Measurements from ENCODE around the gene ATP6V0D1.
"Not testable (repeated sequence)": the region's sequence is repeated elsewhere in the genome, so short reads cannot be mapped to it uniquely, and the experiment has no call there.

The ATP6V0D1 gene

GRCh38 chr16:67504031-67505021 lies 23.4 kb upstream of the ATP6V0D1 start:
- DNase-seq (ENCODE audit: low spot score), result no peak

DNA sequence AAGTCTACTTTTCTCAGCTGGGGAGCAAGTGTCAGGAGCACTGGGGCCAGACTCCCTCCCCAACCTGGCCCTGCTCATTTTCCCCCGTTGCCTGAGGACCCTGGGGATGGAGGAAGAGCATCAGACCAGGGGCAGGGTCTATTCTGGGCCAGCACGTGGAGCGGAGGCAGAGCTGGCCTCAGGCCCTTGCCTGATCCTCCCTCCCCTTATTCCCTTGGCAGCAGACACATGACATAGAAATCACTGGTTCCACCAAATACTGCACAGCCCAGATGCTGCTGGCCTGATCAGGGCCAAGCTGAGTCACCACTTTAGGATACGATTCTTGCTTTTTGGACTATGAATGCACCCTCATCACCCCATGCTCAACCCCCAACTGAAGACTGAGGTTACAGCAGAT lies 18.1 kb upstream of the ATP6V0D1 start:
- DNase-seq (ENCODE audit: low spot score), result no peak

- DNase-seq (ENCODE audit: low spot score), result no peak
Observed at GRCh38 chr16:67490335-67491096, 9.6 kb upstream of the ATP6V0D1 start.

DNA sequence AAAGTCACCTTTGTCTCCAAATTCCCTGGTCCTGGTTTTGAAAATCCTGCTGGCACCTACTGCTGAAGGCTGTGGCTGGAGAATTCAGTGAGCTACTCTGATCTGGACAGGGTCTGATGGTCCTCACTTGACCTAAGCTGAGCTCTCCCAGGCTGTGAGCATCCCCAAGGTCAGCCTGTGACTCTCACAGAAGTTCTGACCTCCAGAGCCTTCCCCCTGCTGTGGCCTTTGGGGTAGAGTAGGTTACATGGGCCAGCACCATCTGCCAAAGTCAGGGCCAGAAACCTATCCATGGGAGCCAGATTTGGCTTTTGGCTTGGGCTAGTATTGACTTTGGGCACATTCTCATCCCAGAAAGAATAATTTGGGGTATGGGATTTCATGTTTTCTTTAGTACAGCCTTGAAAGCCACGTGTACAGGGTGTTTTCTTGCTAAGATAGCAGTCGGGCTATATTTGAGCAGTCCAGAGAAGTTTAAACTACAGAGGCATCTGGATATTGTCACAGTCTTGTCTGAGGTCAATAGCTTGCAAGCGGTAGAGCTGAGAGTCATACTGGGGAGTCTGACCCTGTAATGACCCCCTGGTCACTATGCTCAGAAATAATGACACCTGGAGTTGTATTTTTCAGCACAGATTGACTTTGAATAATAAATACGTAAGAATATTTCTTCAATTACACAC lies 8.6 kb upstream of the ATP6V0D1 start:
- DNase-seq (ENCODE audit: low spot score), result no peak

DNA sequence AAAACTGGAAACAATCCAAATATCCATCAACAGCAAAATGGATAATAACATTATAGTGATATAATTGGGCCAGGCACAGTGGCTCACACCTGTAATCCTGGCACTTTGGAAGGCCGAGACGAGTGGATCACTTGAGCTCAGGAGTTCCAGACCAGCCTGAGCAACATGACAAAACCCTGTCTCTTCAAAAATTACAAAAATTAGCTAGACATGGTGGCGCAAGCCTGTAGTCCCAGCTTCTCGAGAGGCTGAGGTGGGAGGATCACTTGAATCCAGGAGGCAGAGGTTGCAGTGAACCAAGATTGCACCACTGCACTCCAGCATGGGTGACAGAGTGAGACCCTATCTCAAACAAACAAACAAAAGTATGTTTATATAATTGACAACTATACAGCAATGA lies 6.6 kb upstream of the ATP6V0D1 start:
- DNase-seq (ENCODE audit: low spot score), result not testable (repeated sequence)

- DNase-seq (ENCODE audit: low spot score), result no peak
Observed at GRCh38 chr16:67486805-67487204, 5.8 kb upstream of the ATP6V0D1 start.

DNA sequence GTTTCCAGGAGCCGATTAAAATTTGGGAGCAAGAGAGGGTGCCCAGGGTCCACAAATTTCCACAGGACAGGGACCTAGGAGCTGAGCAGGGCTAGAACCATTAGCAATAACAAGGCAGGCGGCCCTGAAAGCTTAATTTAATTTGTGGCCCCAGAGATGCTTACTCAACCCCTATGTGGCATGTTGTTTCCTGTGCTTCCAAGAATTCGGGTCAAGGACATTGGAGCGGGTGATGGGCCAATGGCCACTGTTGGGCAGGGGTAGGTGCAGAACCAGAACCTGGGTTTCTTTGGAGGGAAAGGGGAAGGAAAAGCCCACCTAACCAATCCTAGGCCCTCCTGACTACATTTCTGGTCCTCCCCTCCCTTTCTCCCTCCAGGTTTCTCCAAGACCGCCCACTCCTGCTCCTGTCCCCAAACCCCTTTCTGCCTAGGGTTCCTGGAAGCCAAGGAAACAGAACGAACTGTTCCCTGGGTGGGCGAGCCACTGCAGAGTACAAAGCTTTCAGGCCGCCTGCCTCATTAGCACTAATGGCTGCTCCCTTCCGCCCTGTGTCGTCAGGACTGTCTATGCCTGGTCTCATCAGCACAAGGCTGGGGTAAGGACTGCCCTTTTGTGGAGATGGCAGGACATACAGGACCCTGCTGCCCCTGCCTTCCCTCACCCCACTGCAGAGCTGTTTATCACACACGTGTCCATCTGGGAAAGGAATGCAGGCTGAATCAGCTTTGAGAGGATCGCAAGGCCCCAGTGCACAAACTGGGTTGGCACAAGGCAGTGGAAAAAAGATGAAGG lies 3.0 kb upstream of the ATP6V0D1 start:
- no peak for DNase-seq (ENCODE audit: low spot score)

- no peak for DNase-seq (ENCODE audit: low spot score)
Observed at GRCh38 chr16:67483150-67483549, 2.2 kb upstream of the ATP6V0D1 start, which contains the start of gene AGRP. TSS of gene AGRP (minus strand) at chr16:67483547. CDS start at chr16:67483398, 149 bp downstream.

GRCh38 chr16:67482233-67482924 lies 1.4 kb upstream of the ATP6V0D1 start:
- DNase-seq (ENCODE audit: low spot score), result no peak

DNA sequence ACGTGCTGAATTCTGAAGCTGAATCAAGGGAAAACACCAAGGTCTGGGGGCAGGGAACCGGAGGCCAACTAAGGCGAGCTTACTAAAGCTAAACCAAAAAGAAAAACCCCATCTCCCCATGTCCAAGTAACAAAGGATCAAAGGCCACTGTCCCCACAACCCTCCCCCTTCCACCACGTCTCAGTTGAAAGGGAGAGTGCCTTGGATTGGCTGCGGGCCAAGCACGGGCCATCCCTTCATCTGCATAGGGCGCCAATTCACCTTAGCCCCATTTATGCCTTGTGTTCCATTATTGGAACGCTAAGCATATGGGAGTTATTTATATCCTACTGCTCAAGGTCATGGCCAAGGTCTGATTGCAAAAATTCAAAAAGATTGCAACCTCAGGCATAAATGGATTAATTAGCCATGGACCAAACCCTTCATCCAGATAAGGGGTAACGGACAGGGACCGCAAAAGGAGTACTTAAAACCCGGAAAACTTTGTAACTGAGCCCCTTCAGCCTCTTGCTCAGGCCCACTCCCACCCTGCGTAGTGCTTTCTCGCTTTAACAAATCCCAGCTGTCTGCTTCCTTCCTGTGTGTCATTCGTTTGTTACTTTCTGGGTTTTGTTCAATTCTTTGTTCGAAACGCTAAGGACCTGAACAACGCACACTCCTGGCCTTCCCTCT lies 740 bp upstream of the ATP6V0D1 start:
- DNase-seq (ENCODE audit: low spot score), result peak; percentile 56

DNA sequence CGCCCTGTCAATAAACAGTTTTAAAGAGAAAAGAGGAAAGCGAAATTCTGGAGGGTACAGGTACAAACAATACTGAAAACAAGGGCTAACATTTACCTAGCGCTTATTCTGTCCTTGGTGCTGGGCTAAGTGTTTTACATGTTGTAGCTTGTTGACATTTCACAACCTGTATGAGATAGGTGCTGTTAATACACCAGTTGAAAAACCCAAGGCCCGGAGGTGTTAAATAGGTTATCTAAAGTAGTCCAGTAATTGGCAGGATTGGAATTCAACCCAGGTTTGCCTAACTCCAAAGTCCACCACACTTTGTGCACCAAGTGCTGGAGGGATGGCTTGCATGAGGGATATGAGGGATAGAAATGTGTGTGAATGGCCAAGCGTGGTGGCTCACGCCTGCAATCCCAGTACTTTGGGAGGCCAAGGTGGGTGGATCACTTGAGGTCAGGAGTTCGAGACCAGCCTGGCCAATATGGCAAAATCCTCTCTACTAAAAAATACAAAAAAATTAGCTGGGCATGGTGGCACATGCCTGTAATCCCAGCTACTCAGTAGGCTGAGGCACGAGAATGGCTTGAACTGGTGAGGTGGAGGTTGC lies 2.9 kb downstream of the ATP6V0D1 start:
- DNase-seq (ENCODE audit: low spot score), result no peak

GRCh38 chr16:67474551-67475455 lies 6.2 kb downstream of the ATP6V0D1 start:
- DNase-seq (ENCODE audit: low spot score), result peak; percentile 60

GRCh38 chr16:67471758-67472384 lies 9.1 kb downstream of the ATP6V0D1 start:
- DNase-seq (ENCODE audit: low spot score), result no peak

DNA sequence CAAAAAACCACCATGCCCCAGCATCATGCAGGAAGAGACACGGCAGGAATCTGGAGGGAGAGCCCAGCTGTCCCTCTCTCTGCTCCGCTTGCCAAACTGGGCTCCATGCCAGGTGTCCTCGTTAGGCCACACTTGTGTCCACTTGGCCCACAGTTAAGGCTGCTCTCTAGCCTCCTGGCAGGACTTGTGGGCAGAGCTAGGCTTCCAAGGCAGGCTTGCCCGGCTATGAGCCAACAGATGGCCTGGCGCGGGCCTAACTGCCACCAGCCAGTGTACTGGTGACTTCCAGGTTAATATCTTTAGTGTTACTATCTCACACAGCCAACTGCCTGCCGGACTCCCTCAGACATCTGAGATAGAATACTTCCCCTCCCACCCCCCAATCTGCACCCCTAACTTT lies 10.6 kb downstream of the ATP6V0D1 start:
- DNase-seq (ENCODE audit: low spot score), result peak; percentile 52

DNA sequence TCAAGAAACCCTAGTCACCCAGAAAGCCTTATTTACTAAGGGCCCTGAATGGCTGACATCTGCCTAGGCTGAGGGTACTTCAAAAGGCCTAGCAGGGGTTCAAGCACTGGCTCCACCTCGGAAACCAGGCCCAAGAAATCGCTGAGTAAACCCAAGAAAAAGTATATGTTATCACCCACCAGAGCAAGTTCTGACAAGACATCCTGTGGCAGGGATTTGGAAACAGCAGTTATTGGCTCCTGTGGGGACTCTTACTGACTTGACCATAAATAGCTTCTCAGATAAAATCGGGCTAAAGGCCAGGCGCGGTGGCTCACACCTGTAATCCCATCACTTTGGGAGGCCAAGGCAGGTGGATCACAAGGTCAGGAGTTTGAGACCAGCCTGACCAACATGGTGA lies 12.2 kb downstream of the ATP6V0D1 start:
- DNase-seq (ENCODE audit: low spot score), result no peak

GRCh38 chr16:67466581-67466980 lies 14.4 kb downstream of the ATP6V0D1 start:
- no peak for DNase-seq (ENCODE audit: low spot score)

DNA sequence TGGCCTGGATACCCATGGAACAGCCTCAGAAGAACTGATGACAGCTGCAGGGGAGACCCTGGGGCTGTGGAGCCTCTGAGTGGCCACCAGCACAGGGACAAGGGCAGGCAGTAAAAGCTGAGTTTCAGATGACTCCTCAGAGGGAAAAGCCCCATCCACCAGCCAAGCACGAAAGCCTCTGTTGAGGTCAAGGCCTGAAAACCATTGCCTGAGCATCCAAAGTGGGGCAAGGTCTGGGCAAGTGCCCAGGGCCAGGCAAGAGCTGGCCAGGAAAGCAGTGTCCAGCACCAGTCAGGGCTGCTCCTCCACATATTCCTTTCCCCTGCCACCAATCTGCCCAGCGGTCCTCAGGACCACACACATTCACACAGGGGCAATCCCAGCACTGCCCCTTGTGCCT lies 16.4 kb downstream of the ATP6V0D1 start:
- no peak for DNase-seq (ENCODE audit: low spot score)

DNA sequence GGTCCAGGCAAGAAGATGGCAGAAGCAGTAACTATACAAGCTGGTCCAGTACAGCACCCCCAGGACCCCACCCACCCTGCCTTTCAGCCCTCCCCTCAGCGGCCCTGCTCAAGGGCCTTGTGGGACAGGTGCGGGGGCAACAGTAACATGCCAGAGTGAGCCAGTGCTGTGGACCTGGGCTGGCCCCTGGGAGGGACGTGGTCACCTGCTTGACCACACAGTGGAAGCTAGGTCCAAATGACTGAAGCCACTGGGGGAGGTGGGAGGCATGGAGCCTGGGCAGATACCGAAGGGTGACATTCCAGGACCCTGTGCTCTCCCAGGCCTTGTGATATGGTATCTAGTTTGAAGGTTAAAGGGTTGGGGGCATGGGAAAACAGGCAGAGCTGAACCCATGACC lies 17.3 kb downstream of the ATP6V0D1 start:
- DNase-seq (ENCODE audit: low spot score), result no peak
